ENCODE measurements around the gene MS4A13. TPM values are rescaled to one million over a fixed set of nuclear protein-coding genes. Genes with fewer than 3 reads are reported as not detected.

The MS4A13 gene
- total RNA-seq, 1 donor from 2014 or later = not detected

DNA sequence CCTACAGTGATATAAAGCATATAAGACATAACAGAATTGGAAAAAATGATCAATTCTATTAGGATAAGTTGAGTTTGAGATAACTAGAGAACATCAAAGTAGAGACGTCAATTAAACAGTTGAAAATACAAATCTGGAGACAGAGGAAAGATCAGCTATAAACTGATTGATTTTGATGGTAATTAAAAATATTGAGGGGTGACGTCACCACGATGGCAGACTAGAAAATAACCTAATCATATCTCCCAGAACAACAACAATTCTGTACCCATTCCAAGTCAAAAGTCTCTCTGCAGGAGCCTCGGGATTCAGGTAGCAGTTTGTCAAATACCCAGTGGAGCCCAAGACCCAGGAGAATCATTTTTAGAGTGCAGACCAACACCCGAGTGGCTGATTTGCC lies 28.9 kb downstream of the MS4A13 start:
- TF ChIP-seq, protein P1, sequence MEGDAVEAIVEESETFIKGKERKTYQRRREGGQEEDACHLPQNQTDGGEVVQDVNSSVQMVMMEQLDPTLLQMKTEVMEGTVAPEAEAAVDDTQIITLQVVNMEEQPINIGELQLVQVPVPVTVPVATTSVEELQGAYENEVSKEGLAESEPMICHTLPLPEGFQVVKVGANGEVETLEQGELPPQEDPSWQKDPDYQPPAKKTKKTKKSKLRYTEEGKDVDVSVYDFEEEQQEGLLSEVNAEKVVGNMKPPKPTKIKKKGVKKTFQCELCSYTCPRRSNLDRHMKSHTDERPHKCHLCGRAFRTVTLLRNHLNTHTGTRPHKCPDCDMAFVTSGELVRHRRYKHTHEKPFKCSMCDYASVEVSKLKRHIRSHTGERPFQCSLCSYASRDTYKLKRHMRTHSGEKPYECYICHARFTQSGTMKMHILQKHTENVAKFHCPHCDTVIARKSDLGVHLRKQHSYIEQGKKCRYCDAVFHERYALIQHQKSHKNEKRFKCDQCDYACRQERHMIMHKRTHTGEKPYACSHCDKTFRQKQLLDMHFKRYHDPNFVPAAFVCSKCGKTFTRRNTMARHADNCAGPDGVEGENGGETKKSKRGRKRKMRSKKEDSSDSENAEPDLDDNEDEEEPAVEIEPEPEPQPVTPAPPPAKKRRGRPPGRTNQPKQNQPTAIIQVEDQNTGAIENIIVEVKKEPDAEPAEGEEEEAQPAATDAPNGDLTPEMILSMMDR (IDR thresholded peaks at IDR 0.05; ENCODE audit: insufficient read depth, low read length, severe bottlenecking) = no peak
- DNase-seq (ENCODE audit: low read depth) = no peak
- Histone ChIP-seq H3K36me3 (ENCODE audit: control insufficient read depth, insufficient read depth, low read length) (no peaks in the 10 kb centered on the region), H3K4me3 (ENCODE audit: low read depth, low read length) (no peak overlapping the region), H3K27me3 (ENCODE audit: control insufficient read depth, insufficient read depth, low read length) (no peaks in the 10 kb centered on the region)
- FAIRE-seq = no peak

DNA sequence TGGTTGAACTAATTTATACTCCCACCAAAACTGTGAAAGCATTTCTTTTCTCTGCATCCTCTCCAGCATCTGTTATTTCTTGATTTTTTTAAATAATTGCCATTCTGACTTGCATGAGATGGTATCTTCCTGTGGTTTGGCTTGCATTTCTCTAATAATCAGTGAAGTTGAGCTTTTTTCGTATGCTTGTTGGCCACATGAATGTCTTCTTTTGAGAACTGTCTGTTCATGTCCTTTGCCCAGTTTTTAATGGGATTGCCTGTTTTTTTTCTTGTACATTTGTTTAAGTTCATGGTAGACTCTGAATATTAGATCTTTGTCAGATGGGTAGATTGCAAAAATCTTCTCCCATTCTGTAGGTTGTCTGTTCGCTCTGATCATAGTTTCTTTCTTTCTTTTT lies 46.1 kb downstream of the MS4A13 start:
- TF ChIP-seq, protein P1 (IDR thresholded peaks at IDR 0.05; ENCODE audit: insufficient read depth, low read length, severe bottlenecking) = no peak
- Histone ChIP-seq H3K27me3 (ENCODE audit: control insufficient read depth, insufficient read depth, low read length) (no peaks in the 10 kb centered on the region), H3K36me3 (ENCODE audit: control insufficient read depth, insufficient read depth, low read length) (no peaks in the 10 kb centered on the region), H3K4me3 (ENCODE audit: low read depth, low read length) (no peak overlapping the region)
- no peak for DNase-seq (ENCODE audit: low read depth)
- FAIRE-seq = no peak

DNA sequence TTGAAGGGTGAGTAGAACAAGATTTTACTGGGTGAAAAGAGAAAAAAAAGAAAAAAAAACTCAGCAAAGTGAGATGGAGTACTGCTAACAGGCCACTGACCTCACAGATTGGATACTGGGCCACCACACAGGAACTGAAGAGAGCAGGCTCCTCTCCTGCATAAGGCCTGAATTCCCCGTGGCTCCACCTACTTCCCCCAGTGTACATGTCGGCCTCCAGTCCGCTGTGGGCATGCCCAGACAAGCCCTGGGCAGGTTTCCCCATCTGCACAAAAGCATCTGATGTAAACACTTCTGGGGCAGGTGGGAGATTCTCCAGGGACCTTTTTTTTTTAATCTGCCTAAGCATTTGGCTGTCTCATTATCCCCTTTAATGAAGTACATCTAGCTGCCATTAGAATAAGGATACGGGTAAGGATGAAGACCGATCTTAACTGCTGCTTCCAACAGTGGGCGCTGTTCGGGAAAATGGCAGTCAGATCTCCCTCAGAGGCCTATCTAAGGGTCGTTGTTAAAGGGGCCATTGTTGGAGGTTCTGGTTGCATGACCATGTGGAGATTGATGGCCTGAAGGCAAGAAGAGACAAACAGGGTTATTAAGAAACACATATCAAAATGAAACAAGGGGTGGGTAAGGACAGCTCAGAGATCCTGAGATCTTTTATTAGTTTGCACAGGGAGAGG lies 48.5 kb downstream of the MS4A13 start:
- Histone ChIP-seq H3K4me3 (ENCODE audit: low read depth, low read length) (no peak overlapping the region), H3K36me3 (ENCODE audit: control insufficient read depth, insufficient read depth, low read length) (no peaks in the 10 kb centered on the region), H3K27me3 (ENCODE audit: control insufficient read depth, insufficient read depth, low read length) (no peaks in the 10 kb centered on the region)
- TF ChIP-seq, protein P1 (IDR thresholded peaks at IDR 0.05; ENCODE audit: insufficient read depth, low read length, severe bottlenecking) = no peak
- no peak for FAIRE-seq
- peak; percentile 45 for DNase-seq (ENCODE audit: low read depth)

DNA sequence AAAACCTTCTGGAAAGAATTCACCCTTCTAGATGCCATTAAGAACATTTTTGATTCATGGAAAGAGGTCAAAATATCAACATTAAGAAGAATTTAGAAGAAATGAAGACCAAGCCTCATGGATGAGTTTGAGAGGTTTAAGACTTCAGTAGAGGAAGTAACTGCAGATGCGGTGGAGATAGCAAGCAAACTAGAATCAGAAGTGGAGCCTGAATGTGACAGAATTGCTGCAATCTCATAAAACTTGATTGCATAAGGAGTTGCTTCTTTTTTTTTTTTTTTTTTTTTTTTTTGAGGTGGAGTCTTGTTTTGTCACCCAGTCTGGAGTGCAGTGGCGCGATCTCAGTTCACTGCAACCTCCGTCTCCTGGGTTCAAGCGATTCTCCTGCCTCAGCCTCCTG lies 51.6 kb downstream of the MS4A13 start:
- TF ChIP-seq, protein P1 (IDR thresholded peaks at IDR 0.05; ENCODE audit: insufficient read depth, low read length, severe bottlenecking) = no peak
- no peak for FAIRE-seq
- Histone ChIP-seq H3K27me3 (ENCODE audit: control insufficient read depth, insufficient read depth, low read length) (no peaks in the 10 kb centered on the region), H3K36me3 (ENCODE audit: control insufficient read depth, insufficient read depth, low read length) (no peaks in the 10 kb centered on the region), H3K4me3 (ENCODE audit: low read depth, low read length) (no peak overlapping the region)
- DNase-seq (ENCODE audit: low read depth) = no peak

DNA sequence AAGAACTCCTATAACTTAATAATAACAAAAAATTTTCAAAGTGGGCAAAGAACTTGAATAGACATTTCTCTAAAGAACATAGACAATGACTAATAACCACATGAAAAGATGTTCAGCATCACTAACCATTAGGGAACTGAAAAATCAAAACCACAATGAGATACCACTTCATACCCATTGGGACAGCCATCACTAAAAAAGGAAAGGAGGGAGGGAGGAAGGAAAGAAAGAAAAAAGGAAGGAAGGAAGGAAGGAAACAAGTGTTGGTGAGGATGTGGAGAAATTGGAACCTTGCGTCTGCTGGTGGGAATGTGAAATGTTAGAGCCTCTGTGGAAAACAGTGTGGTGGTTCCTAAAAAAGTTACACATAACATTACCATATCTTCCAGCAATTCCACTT lies 55.8 kb downstream of the MS4A13 start:
- TF ChIP-seq, protein P1 (IDR thresholded peaks at IDR 0.05; ENCODE audit: insufficient read depth, low read length, severe bottlenecking) = no peak
- Histone ChIP-seq H3K36me3 (ENCODE audit: control insufficient read depth, insufficient read depth, low read length) (no peaks in the 10 kb centered on the region), H3K27me3 (ENCODE audit: control insufficient read depth, insufficient read depth, low read length) (no peaks in the 10 kb centered on the region), H3K4me3 (ENCODE audit: low read depth, low read length) (no peak overlapping the region)
- no peak for DNase-seq (ENCODE audit: low read depth)
- no peak for FAIRE-seq

DNA sequence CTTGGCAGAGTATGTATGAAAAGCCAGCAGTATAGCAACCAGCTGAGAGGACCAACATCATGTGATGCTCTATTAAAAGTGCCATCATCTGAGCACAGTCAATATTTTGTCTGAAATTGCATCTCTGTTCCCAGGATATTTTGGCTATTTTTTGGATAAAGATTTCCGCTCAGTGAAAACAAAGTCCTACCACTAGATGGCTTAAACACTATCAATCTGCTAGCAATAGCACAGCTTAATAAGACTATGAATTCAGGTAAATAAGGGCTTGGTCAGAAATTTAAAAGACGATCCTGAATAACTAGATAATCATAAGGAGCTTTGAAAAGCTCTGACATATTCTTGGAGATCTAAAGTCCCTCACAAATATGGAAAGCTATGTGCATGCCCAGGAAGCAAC lies 74.4 kb downstream of the MS4A13 start:
- H3K36me3 ChIP-seq (ENCODE audit: control insufficient read depth, insufficient read depth, low read length) = no peaks in the 10 kb centered on the region
- no peak for FAIRE-seq

More for the DNA sequence above, 74.4 kb downstream of the MS4A13 start:
- H3K27me3 ChIP-seq (ENCODE audit: control insufficient read depth, insufficient read depth, low read length) = no peaks in the 10 kb centered on the region
- no peak overlapping the region for H3K4me3 ChIP-seq (ENCODE audit: low read depth, low read length)
- TF ChIP-seq, protein P1 (IDR thresholded peaks at IDR 0.05; ENCODE audit: insufficient read depth, low read length, severe bottlenecking) = no peak
- DNase-seq (ENCODE audit: low read depth) = no peak
